CD14-positive monocyte (primary cell): ENCODE data around the gene DGUOK. TPM values are rescaled to one million over a fixed set of nuclear protein-coding genes. Genes with fewer than 3 reads are reported as not detected.
A peak's percentile ranks its signal among the peaks of the same experiment; 100 is the strongest.

Experiments used
- DNase-seq, 3 donors: peaks; one replicate each; pipeline ENCODE4 v3.0.0-alpha.2; 2011 to 2022
- H2AFZ ChIP-seq: 2 replicates; pipeline ENCODE4 v1.6.0; 2012; ENCODE audit warnings: mild to moderate bottlenecking, low read depth, low read length, inconsistent platforms; ENCODE audit not compliant: insufficient read depth, poor library complexity, severe bottlenecking
- H3K27ac ChIP-seq, 2 donors: 1 replicate in 1 of 2; 2 replicates in 1 of 2; pipeline ENCODE4 v1.5.1; 2012 to 2013; ENCODE audit warnings: low read length in 2 of 2, control low read depth in 1 of 2, inconsistent platforms in 1 of 2, low read depth in 1 of 2, mild to moderate bottlenecking in 1 of 2
- H3K27me3 ChIP-seq, 2 donors: one replicate each; pipeline versions ENCODE4 v1.6.0 to v1.6.1; 2011 to 2013; ENCODE audit warnings: low read length in 2 of 2; ENCODE audit not compliant: control insufficient read depth in 2 of 2, insufficient read depth in 2 of 2
- H3K36me3 ChIP-seq, 2 donors: replicated peaks in 1 of 2; 1 replicate in 1 of 2; 2 replicates in 1 of 2; pipeline versions ENCODE4 v1.5.1 to v1.6.1; 2012 to 2013; ENCODE audit warnings: low read length in 2 of 2, control low read depth in 1 of 2, inconsistent platforms in 1 of 2, mild to moderate bottlenecking in 1 of 2; ENCODE audit not compliant: insufficient read depth in 2 of 2, control insufficient read depth in 1 of 2
- H3K4me1 ChIP-seq, 2 donors: 1 replicate in 1 of 2; 2 replicates in 1 of 2; pipeline versions ENCODE4 v1.5.1 to v1.6.1; 2012 to 2013; ENCODE audit warnings: low read length in 2 of 2, control low read depth in 1 of 2, inconsistent platforms in 1 of 2, mild to moderate bottlenecking in 1 of 2, moderate library complexity in 1 of 2; ENCODE audit not compliant: insufficient read depth in 2 of 2, control insufficient read depth in 1 of 2
- H3K4me2 ChIP-seq: replicated peaks from 2 replicates; pipeline ENCODE3; 2012; ENCODE audit warnings: low read length, moderate library complexity, mild to moderate bottlenecking; ENCODE audit not compliant: poor library complexity, severe bottlenecking; ENCODE audit errors: extremely low read depth
- H3K4me3 ChIP-seq, 3 experiments: fragments of 200-600 bp in 1 of 3; sonication (generic) in 1 of 3; replicated peaks in 1 of 3; 1 replicate in 2 of 3; 2 replicates in 1 of 3; pipeline ENCODE4 v1.5.1; 2011 to 2013; ENCODE audit warnings: low read length in 3 of 3, mild to moderate bottlenecking in 3 of 3, control low read depth in 2 of 3, low read depth in 2 of 3, inconsistent platforms in 1 of 3, moderate library complexity in 1 of 3
- H3K79me2 ChIP-seq: 2 replicates; pipeline ENCODE4 v1.6.0; 2012; ENCODE audit warnings: mild to moderate bottlenecking, control low read depth, inconsistent platforms, low read length, moderate library complexity; ENCODE audit not compliant: insufficient read depth
- H3K9ac ChIP-seq: 2 replicates; pipeline ENCODE4 v1.6.0; 2017; ENCODE audit warnings: low read length, mild to moderate bottlenecking; ENCODE audit not compliant: insufficient read depth, poor library complexity, severe bottlenecking
- H3K9me3 ChIP-seq, 2 donors: replicated peaks in 1 of 2; 1 replicate in 1 of 2; 2 replicates in 1 of 2; pipeline versions ENCODE4 v1.5.1 to v1.6.1; 2012 to 2013; ENCODE audit warnings: low read length in 2 of 2, control low read depth in 1 of 2; ENCODE audit not compliant: control insufficient read depth in 1 of 2, insufficient read depth in 1 of 2
- H4K20me1 ChIP-seq: 2 replicates; pipeline ENCODE4 v1.6.0; 2012; ENCODE audit warnings: mild to moderate bottlenecking, low read length, control low read depth, moderate library complexity; ENCODE audit not compliant: insufficient read depth
- H3K27ac Mint-ChIP-seq, 7 donors: one replicate each; pipeline ENCODE4 v1.8.0; 2020; ENCODE audit warnings: mild to moderate bottlenecking in 7 of 7, mixed read lengths in 7 of 7, moderate library complexity in 6 of 7, inconsistent platforms in 2 of 7
- H3K27me3 Mint-ChIP-seq, 3 donors: one replicate each; pipeline ENCODE4 v1.8.0; 2021 to 2022; ENCODE audit warnings: low read depth in 3 of 3, mild to moderate bottlenecking in 3 of 3, mixed read lengths in 3 of 3, moderate library complexity in 3 of 3, inconsistent platforms in 1 of 3
- H3K36me3 Mint-ChIP-seq, 2 donors: one replicate each; pipeline ENCODE4 v1.8.0; 2020; ENCODE audit warnings: mixed read lengths in 2 of 2, inconsistent platforms in 1 of 2, mild to moderate bottlenecking in 1 of 2
- H3K4me1 Mint-ChIP-seq: one replicate; pipeline ENCODE4 v1.8.0; 2020; ENCODE audit warnings: mild to moderate bottlenecking, mixed read lengths
- H3K4me3 Mint-ChIP-seq, 2 donors: one replicate each; pipeline ENCODE4 v1.8.0; 2020; ENCODE audit warnings: mild to moderate bottlenecking in 2 of 2, mixed read lengths in 2 of 2, moderate library complexity in 1 of 2
- H3K9me3 Mint-ChIP-seq, 7 donors: one replicate each; pipeline ENCODE4 v1.8.0; 2020 to 2022; ENCODE audit warnings: mixed read lengths in 7 of 7, mild to moderate bottlenecking in 6 of 7, moderate library complexity in 6 of 7, inconsistent platforms in 2 of 7
- WGBS: methylation state at CpG from one replicate; pipeline ENCODE4 v1.1.5; 2013; ENCODE audit warnings: missing lambda C conversion rate; ENCODE audit not compliant: insufficient coverage; 5-methylcytosine and 5-hydroxymethylcytosine counted together
- intact Hi-C, 2 donors: fragments of 100-400 bp; cut with micrococcal nuclease; formaldehyde crosslinking; loops; one replicate each; pipeline versions ENCODE4 v1.15.0 to v1.15.1; 2023
- polyA plus RNA-seq, 3 donors: library from polyadenylated mRNA; depleted of rRNA in 1 of 3; unstranded in 2 of 3; stranded (reverse) in 1 of 3; fragments of 300-500 nt in 2 of 3; fragments of >200 nt in 1 of 3; fragmentation: Illumina TruSeq in 2 of 3; gene quantifications; 1 replicate in 2 of 3; 2 replicates in 1 of 3; pipeline ENCODE4 v1.2.3, GENCODE V29; 2012 to 2021
- TF ChIP-seq, protein P1 (sequence below): fragments of 200-600 bp; IDR thresholded peaks from one replicate; pipeline ENCODE4 v1.8.0; 2022; ENCODE audit warnings: antibody characterized with exemption, mild to moderate bottlenecking

DGUOK gene
- polyA plus RNA-seq, 3 donors = 62.9 to 129 (median 123) TPM

DNA sequence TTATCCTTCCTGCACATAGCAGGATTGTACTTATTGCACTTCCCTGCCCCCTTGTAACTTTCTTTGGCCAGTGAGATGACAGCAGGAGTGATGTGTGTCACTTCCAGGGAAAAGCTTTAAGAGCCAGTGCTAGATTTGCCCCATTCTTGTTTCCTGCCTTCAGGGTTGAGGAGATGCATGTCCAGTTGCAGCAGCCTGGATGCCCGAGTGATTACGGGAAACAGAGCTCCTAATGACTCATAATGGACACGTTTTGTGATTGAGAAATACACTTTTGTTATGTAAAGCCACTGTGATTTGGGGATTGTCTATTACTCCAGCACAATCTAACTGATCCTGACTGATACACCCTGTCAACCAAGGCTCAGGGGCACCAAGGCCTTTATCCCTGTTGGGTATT is 53.0 kb downstream of the DGUOK start:
- Histone ChIP-seq H3K79me2 (peaks cover 9% of the 10 kb centered on the region), H3K27ac (peak overlapping the region; percentile 15 to 60), H3K4me3 (peak overlapping the region in 1 of 3 experiments; percentile 54), H3K4me1 (peaks cover 54 to 64% of the 10 kb centered on the region in 2 donors), H4K20me1 (no peaks in the 10 kb centered on the region), H3K4me2 (peak overlapping the region; percentile 68), H2AFZ (no peak overlapping the region), H3K9ac (no peak overlapping the region), H3K27me3 (no peaks in the 10 kb centered on the region), H3K9me3 (no peaks in the 10 kb centered on the region), H3K36me3 (no peaks in the 10 kb centered on the region)
- TF ChIP-seq, protein P1, sequence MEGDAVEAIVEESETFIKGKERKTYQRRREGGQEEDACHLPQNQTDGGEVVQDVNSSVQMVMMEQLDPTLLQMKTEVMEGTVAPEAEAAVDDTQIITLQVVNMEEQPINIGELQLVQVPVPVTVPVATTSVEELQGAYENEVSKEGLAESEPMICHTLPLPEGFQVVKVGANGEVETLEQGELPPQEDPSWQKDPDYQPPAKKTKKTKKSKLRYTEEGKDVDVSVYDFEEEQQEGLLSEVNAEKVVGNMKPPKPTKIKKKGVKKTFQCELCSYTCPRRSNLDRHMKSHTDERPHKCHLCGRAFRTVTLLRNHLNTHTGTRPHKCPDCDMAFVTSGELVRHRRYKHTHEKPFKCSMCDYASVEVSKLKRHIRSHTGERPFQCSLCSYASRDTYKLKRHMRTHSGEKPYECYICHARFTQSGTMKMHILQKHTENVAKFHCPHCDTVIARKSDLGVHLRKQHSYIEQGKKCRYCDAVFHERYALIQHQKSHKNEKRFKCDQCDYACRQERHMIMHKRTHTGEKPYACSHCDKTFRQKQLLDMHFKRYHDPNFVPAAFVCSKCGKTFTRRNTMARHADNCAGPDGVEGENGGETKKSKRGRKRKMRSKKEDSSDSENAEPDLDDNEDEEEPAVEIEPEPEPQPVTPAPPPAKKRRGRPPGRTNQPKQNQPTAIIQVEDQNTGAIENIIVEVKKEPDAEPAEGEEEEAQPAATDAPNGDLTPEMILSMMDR = no peak
- H3K27me3 Mint-ChIP-seq = peaks cover 0 to 3% (median 3%) of the 10 kb centered on the region in 3 donors
- H3K36me3 Mint-ChIP-seq = peaks cover 0 to 9% of the 10 kb centered on the region in 2 donors
- H3K27ac Mint-ChIP-seq = peak overlapping the region; percentile 75 to 93 (median 91)
- peaks cover 0 to 3% (median 0%) of the 10 kb centered on the region in 7 donors for H3K9me3 Mint-ChIP-seq
- peaks cover 65% of the 10 kb centered on the region for H3K4me1 Mint-ChIP-seq
- no CpG with 5 or more reads among the region's 3 CpGs for WGBS
- peak; percentile 76 to 94 (median 91) for DNase-seq
- peak overlapping the region in 1 of 2 donors; percentile 65 for H3K4me3 Mint-ChIP-seq
- intact Hi-C loops = loop anchor here (5.0 to 10.0 kb wide), 4 partner anchors 32 to 155 kb away; partner anchors contain the start of genes DGUOK (in 1 of the 2) and STAMBP (in 1 of the 2)

DNA sequence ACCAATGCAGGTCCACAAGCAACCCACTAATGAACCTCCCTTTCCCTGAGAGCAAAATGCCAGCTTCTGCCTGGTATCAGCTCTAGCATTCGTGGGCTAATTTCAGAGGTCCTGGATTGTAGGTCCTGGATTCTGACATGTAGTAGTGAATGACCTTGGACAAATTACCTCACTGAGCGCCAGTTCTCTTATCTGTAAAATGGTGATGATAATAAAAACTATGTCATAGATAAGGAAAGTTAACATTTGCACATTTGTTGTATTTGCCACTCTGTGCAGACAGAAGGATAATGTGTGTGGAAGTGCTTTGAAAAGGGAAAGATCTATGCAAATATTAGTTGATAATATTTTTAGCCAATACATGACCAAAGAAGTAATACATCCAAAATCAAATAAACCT is 53.9 kb downstream of the DGUOK start:
- H3K4me1 Mint-ChIP-seq = peaks cover 64% of the 10 kb centered on the region

More for the DNA sequence above, 53.9 kb downstream of the DGUOK start:
- H3K9me3 ChIP-seq = no peaks in the 10 kb centered on the region
- peak overlapping the region; percentile 79 for H3K4me2 ChIP-seq
- no peaks in the 10 kb centered on the region for H3K27me3 ChIP-seq
- Mint-ChIP-seq H3K27ac (peak overlapping the region in 4 of 7 donors; percentile 62 to 93 (median 77)), H3K4me3 (peak overlapping the region in 1 of 2 donors; percentile 89), H3K27me3 (peaks cover 0 to 3% (median 3%) of the 10 kb centered on the region in 3 donors), H3K9me3 (peaks cover 0 to 3% (median 0%) of the 10 kb centered on the region in 7 donors), H3K36me3 (peaks cover 0 to 8% of the 10 kb centered on the region in 2 donors)
- H4K20me1 ChIP-seq = no peaks in the 10 kb centered on the region
- TF ChIP-seq, protein P1 = no peak
- no peaks in the 10 kb centered on the region for H3K36me3 ChIP-seq
- DNase-seq = no peak
- no peak overlapping the region for H3K27ac ChIP-seq
- no peak overlapping the region for H3K9ac ChIP-seq
- no peak overlapping the region for H2AFZ ChIP-seq
- H3K4me1 ChIP-seq = peaks cover 51 to 64% of the 10 kb centered on the region in 2 donors
- WGBS = 80% methylated on average over 1 of the region's 2 CpGs
- intact Hi-C loops = loop anchor here (5.0 to 10.0 kb wide), 4 partner anchors 33 to 156 kb away; partner anchors contain the start of genes DGUOK (in 1 of the 2) and STAMBP (in 1 of the 2)
- peak overlapping the region in 1 of 3 experiments; percentile 70 for H3K4me3 ChIP-seq
- H3K79me2 ChIP-seq = peaks cover 11% of the 10 kb centered on the region
